ENCODE results near the gene UPP2. TPM values are rescaled to one million over a fixed set of nuclear protein-coding genes. Genes with fewer than 3 reads are reported as not detected.

UPP2 gene
- total RNA-seq, 1 donor = not detected

DNA sequence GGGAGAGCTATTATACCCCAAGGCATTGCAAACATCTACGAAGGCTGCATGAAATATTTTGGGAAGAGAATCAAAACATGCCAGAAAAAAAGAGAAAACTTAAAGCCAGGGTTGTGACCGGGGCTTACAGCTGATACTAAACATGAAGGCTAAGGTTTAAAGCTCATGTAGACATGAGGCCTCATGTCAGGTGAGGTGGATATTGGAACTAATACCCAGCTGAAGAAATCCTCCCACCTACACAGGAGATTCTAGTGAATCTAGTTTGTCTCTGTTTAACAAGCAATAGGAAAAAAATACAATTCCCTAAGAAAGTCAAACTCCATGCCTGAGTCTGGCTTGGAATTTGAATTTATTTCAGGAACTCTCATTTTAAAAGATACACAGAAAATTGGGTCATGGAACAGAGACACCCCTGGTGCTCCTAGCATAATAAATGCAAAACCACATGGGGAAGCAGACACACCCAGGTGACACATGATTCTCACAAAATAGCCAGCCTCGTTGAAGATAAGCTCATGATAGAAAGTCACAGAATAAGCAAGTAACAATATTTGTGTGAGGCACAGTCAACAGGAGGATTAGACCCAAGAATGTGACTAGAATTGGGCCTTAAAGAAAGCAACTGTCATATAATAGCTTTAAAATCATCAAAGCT, 42.2 kb downstream of the UPP2 start:
- TF ChIP-seq, protein P1, sequence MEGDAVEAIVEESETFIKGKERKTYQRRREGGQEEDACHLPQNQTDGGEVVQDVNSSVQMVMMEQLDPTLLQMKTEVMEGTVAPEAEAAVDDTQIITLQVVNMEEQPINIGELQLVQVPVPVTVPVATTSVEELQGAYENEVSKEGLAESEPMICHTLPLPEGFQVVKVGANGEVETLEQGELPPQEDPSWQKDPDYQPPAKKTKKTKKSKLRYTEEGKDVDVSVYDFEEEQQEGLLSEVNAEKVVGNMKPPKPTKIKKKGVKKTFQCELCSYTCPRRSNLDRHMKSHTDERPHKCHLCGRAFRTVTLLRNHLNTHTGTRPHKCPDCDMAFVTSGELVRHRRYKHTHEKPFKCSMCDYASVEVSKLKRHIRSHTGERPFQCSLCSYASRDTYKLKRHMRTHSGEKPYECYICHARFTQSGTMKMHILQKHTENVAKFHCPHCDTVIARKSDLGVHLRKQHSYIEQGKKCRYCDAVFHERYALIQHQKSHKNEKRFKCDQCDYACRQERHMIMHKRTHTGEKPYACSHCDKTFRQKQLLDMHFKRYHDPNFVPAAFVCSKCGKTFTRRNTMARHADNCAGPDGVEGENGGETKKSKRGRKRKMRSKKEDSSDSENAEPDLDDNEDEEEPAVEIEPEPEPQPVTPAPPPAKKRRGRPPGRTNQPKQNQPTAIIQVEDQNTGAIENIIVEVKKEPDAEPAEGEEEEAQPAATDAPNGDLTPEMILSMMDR (IDR thresholded peaks at IDR 0.05; ENCODE audit: insufficient read depth, low read length) = no peak
- H3K4me3 ChIP-seq (ENCODE audit: low read depth, low read length) = no peak overlapping the region

DNA sequence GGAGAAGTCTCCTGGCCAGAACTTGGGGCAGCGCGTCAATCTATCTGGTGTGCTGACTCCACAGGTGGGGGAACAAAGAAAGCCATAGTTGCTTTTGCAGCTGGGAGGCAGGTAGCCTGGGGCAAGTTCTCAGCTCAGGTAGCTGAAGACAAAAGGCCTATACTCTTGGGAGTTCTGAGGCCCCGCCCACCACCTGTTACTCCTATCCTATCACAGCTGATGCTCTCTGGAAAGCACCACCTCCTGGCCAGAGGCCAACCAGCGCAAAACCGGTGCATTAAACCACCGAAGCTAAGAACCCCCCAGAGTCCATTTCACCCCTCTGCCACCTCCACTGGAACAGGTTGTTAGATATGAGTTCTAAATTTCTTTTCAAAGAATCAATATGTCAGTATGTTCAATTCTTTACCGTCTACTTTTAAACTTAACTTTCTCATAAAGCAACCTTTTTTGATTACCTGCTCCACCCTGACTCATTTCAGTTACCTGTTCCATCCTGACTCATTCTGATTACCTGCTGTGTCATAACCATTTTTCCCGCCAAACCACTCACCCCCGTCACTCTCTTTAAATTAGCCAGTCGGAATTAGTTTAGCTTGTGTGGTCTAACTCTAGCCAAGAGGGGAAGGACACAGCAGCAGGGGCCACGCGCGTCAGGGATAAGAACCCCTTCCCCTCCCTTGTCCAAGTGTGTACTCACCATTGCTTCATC, 43.4 kb downstream of the UPP2 start:
- DNase-seq (ENCODE audit: low read depth) = no peak

More for the DNA sequence above, 42.2 kb downstream of the UPP2 start:
- DNase-seq (ENCODE audit: low read depth) = no peak

DNA sequence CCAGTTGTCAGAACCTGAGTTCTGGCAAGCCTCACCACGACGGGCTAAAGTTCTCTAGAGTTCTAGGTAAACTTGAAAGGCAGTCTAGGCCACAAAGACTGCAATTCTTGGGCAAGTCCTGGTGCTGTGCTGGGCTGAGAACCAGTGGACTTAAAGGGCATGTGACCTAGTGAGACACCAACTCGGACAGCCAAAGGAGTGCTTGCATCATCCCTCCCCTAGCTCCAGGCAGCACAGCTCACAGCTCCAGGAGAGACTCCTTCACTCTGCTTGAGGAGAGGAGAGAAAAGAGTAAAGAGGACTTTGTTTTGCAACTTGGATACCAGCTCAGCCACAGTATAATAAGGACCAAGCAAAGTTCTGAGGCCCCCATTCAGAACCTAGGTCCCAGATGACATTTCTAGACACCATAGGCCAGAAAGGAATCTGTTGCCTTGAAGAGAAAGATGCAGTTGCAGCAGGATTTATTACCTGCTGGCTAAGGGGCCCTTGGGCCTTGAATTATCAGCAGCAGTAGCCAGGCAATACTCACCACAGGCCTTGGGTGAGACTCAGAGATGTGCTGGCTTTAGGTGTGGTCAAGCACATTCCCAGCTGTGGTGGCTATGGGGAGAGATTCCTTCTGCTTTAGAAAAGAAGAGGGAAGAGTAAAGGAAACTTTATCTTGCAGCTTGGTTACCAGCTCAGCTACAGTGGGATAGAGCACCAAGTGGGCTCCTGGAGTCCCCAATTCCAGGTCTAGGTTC, 51.8 kb downstream of the UPP2 start:
- H3K4me3 ChIP-seq (ENCODE audit: low read depth, low read length) = no peak overlapping the region
- TF ChIP-seq, protein P1 (IDR thresholded peaks at IDR 0.05; ENCODE audit: insufficient read depth, low read length) = no peak
- DNase-seq (ENCODE audit: low read depth) = no peak

More for the DNA sequence above, 43.4 kb downstream of the UPP2 start:
- TF ChIP-seq, protein P1 (IDR thresholded peaks at IDR 0.05; ENCODE audit: insufficient read depth, low read length) = no peak
- H3K4me3 ChIP-seq (ENCODE audit: low read depth, low read length) = no peak overlapping the region

DNA sequence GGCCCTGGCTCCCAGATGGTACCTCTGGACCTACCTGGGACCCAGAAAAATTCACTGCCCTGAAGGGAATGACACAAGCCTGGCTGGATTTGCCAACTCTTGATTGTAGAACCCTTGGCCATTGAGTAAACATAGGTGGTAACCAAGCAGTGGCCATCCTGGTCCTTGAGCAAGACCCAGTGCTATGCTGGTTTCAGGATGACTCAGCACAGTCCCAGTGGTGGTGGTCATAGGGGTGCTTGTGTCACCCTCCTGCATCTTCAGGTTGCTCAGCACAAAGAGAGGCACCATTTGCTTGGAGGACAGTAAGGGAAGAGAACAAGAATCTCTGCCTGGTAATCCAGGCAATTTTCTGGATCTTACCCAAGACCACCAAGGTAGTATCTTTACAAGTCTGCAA, 52.9 kb downstream of the UPP2 start:
- H3K4me3 ChIP-seq (ENCODE audit: low read depth, low read length) = no peak overlapping the region
- DNase-seq (ENCODE audit: low read depth) = no peak
- TF ChIP-seq, protein P1 (IDR thresholded peaks at IDR 0.05; ENCODE audit: insufficient read depth, low read length) = no peak

DNA sequence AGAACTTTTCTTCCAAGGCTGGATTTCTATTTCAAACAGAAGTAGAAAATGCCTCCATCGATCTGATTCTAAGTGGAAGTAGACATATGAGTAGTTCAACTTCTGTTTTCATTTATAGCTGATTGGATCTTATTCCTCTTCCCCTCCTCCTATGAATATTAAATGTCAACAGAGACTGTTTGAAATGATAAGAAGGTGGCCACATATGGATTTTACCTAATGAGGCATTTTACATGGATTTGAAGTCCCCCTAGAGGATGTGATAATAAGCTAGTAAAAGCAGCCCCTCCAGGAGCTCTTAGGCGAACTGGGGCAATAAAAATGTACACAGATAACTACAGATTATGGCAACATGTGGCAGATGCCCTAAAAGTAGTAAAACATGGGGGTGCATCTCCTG, 71.0 kb downstream of the UPP2 start:
- H3K4me3 ChIP-seq (ENCODE audit: low read depth, low read length) = no peak overlapping the region
- TF ChIP-seq, protein P1 (IDR thresholded peaks at IDR 0.05; ENCODE audit: insufficient read depth, low read length) = no peak
- DNase-seq (ENCODE audit: low read depth) = no peak

DNA sequence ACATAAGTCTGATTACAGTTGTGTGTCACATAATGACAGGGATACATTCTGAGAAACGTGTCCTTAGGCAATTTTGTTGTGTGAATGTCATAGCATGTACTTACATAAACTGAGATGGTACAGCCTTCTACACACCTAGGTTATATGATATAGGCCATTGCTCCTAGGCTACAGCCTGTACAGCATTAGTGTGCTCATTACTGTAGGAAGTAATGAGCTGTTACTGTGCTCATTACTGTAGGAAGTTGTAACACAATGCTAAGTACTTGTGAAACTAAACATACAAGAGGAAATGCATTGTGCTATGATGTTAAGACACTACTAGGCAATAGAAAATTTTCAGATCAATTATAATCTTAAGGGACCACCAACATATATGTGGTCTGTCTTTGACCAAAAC, 72.8 kb downstream of the UPP2 start:
- TF ChIP-seq, protein P1 (IDR thresholded peaks at IDR 0.05; ENCODE audit: insufficient read depth, low read length) = no peak
- no peak for DNase-seq (ENCODE audit: low read depth)
- H3K4me3 ChIP-seq (ENCODE audit: low read depth, low read length) = no peak overlapping the region
